Sigmoid colon (tissue), 7 donors: ENCODE measurements around the gene SLC2A4. TPM values are rescaled to one million over a fixed set of nuclear protein-coding genes. Genes with fewer than 3 reads are reported as not detected.

Experiments used
- DNase-seq: peaks from one replicate; pipeline ENCODE4 v3.0.0-alpha.2; 2019
- H3K27ac ChIP-seq, 4 donors: fragments of 200-600 bp; sonication (generic); one replicate each; pipeline ENCODE4 v1.5.1; 2016 to 2019; ENCODE audit warnings: mild to moderate bottlenecking in 1 of 4
- H3K27me3 ChIP-seq, 3 donors: fragments of 200-600 bp; sonication (generic); one replicate each; pipeline ENCODE4 v1.5.1; 2019; ENCODE audit warnings: mild to moderate bottlenecking in 1 of 3
- H3K36me3 ChIP-seq, 4 donors: fragments of 200-600 bp; sonication (generic); one replicate each; pipeline ENCODE4 v1.5.1; 2016 to 2019
- H3K4me1 ChIP-seq, 4 donors: fragments of 200-600 bp; sonication (generic); one replicate each; pipeline ENCODE4 v1.5.1; 2017 to 2019
- H3K4me3 ChIP-seq, 4 donors: fragments of 200-600 bp; sonication (generic); one replicate each; pipeline ENCODE4 v1.5.1; 2017 to 2019; ENCODE audit warnings: mild to moderate bottlenecking in 2 of 4, moderate library complexity in 1 of 4
- H3K9me3 ChIP-seq, 4 donors: fragments of 200-600 bp in 3 of 4; sonication (generic) in 3 of 4; one replicate each; pipeline versions ENCODE4 v1.5.1 to v1.6.1; 2013 to 2019
- CTCF ChIP-seq, 4 experiments: fragments of 450-650 bp in 3 of 4; fragments of 200-600 bp in 1 of 4; IDR thresholded peaks; one replicate each; pipeline ENCODE4 v1.5.1; 2016 to 2019; ENCODE audit warnings: antibody characterized with exemption in 4 of 4, mild to moderate bottlenecking in 3 of 4, moderate library complexity in 2 of 4
- EP300 ChIP-seq, 4 donors: sonication (generic); formaldehyde crosslinking; IDR thresholded peaks; one replicate each; pipeline ENCODE4 v1.6.1; 2017; ENCODE audit warnings: antibody characterized with exemption in 4 of 4
- POLR2A ChIP-seq, 2 donors: fragments of 450-650 bp; IDR thresholded peaks; one replicate each; pipeline ENCODE4 v1.6.1; 2016; ENCODE audit warnings: antibody characterized with exemption in 2 of 2, mild to moderate bottlenecking in 2 of 2, moderate library complexity in 2 of 2
- POLR2AphosphoS5 ChIP-seq, 4 donors: sonication (generic); formaldehyde crosslinking; IDR thresholded peaks; one replicate each; pipeline ENCODE4 v1.6.1; 2017; ENCODE audit warnings: antibody characterized with exemption in 4 of 4
- WGBS, 2 donors: extraction: QIAGEN DNeasy Blood & Tissue Kit; methylation state at CpG; one replicate each; pipeline ENCODE4 v1.1.7; 2013; 5-methylcytosine and 5-hydroxymethylcytosine counted together
- intact Hi-C: fragments of 100-400 bp; cut with DNase I; formaldehyde crosslinking; loops from one replicate; pipeline ENCODE4 v1.15.1; 2023
- polyA plus RNA-seq, 3 donors: library from polyadenylated mRNA; stranded (reverse); fragments of 200-250 nt; gene quantifications; one replicate each; pipeline ENCODE4 v1.2.3, GENCODE V29; 2013
- total RNA-seq, 4 donors: library from RNA; depleted of rRNA; stranded (reverse); fragments of >200 nt; gene quantifications; one replicate each; pipeline ENCODE4 v1.1.0, GENCODE V29; 2016
- donor health status: healthy with polysubstance abuse.
- donor health status: Bipolar disorder and iron deficiency.
- donor health status: healthy.

Gene SLC2A4
- total and polyA plus RNA-seq, 7 donors, result 0.60 to 127 (median 72.9) TPM

- Histone ChIP-seq H3K4me1 (peaks cover 0 to 64% (median 60%) of the 10 kb centered on the region in 4 donors), H3K4me3 (no peak overlapping the region), H3K27me3 (no peaks in the 10 kb centered on the region), H3K9me3 (no peaks in the 10 kb centered on the region), H3K27ac (peak overlapping the region in 1 of 4 donors; percentile 92), H3K36me3 (peaks cover 0 to 33% (median 22%) of the 10 kb centered on the region in 4 donors)
- intact Hi-C loops, result no loop called here
- WGBS, 2 donors, result 80 to 90% methylated on average over 22 of the region's 22 CpGs
- peak; percentile 63 for DNase-seq
- no peak for TF ChIP-seq POLR2A (IDR thresholded peaks at IDR 0.05)
- no peak for TF ChIP-seq EP300 (IDR thresholded peaks at IDR 0.05)
- TF ChIP-seq POLR2AphosphoS5 (IDR thresholded peaks at IDR 0.05), result no peak
- TF ChIP-seq CTCF (IDR thresholded peaks at IDR 0.05), result no peak
These were observed 45.5 kb upstream of the SLC2A4 start for GRCh38 chr17:7235693-7236665.

GRCh38 chr17:7236808-7237207 is 44.7 kb upstream of the SLC2A4 start:
- Histone ChIP-seq H3K4me1 (peaks cover 0 to 66% (median 63%) of the 10 kb centered on the region in 4 donors), H3K36me3 (peaks cover 0 to 37% (median 22%) of the 10 kb centered on the region in 4 donors), H3K9me3 (no peaks in the 10 kb centered on the region), H3K27ac (peak overlapping the region; percentile 98 to 100 (median 98)), H3K4me3 (no peak overlapping the region), H3K27me3 (no peaks in the 10 kb centered on the region)
- intact Hi-C loops, result no loop called here
- TF ChIP-seq POLR2A (IDR thresholded peaks at IDR 0.05) (no peak), POLR2AphosphoS5 (IDR thresholded peaks at IDR 0.05) (no peak), EP300 (IDR thresholded peaks at IDR 0.05) (no peak), CTCF (IDR thresholded peaks at IDR 0.05) (no peak)
- WGBS, 2 donors, result 84 to 90% methylated on average over 6 of the region's 6 CpGs
- DNase-seq, result peak; percentile 63

- Histone ChIP-seq H3K36me3 (peaks cover 0 to 37% (median 22%) of the 10 kb centered on the region in 4 donors), H3K9me3 (no peaks in the 10 kb centered on the region), H3K27me3 (no peaks in the 10 kb centered on the region), H3K4me3 (peak overlapping the region; percentile 95 to 100 (median 100)), H3K4me1 (peaks cover 0 to 61% (median 58%) of the 10 kb centered on the region in 4 donors), H3K27ac (peak overlapping the region; percentile 98 to 100 (median 98))
- intact Hi-C loops, result no loop called here
- WGBS, 2 donors, result 21 to 33% methylated on average over 6 of the region's 6 CpGs
- DNase-seq, result no peak
- TF ChIP-seq POLR2AphosphoS5 (IDR thresholded peaks at IDR 0.05) (no peak), CTCF (IDR thresholded peaks at IDR 0.05) (no peak), POLR2A (IDR thresholded peaks at IDR 0.05) (no peak), EP300 (IDR thresholded peaks at IDR 0.05) (no peak)
These were observed 44.2 kb upstream of the SLC2A4 start for GRCh38 chr17:7237266-7237760.

GRCh38 chr17:7237761-7238419 is 43.6 kb upstream of the SLC2A4 start:
- Histone ChIP-seq H3K27me3 (no peaks in the 10 kb centered on the region), H3K27ac (peak overlapping the region; percentile 98 to 100 (median 98)), H3K36me3 (peaks cover 0 to 37% (median 22%) of the 10 kb centered on the region in 4 donors), H3K4me3 (peak overlapping the region; percentile 95 to 100 (median 100)), H3K9me3 (no peaks in the 10 kb centered on the region), H3K4me1 (peaks cover 0 to 56% (median 53%) of the 10 kb centered on the region in 4 donors)
- DNase-seq, result peak; percentile 93
- no peak for TF ChIP-seq CTCF (IDR thresholded peaks at IDR 0.05)
- TF ChIP-seq POLR2A (IDR thresholded peaks at IDR 0.05), result no peak
- no peak for TF ChIP-seq POLR2AphosphoS5 (IDR thresholded peaks at IDR 0.05)
- TF ChIP-seq EP300 (IDR thresholded peaks at IDR 0.05), result no peak
- 1 to 2% methylated on average over 73 of the region's 73 CpGs for WGBS, 2 donors
- intact Hi-C loops, result no loop called here
